Spleen (tissue), 11 donors: ENCODE data around the gene SUPV3L1. TPM values are rescaled to one million over a fixed set of nuclear protein-coding genes. Genes with fewer than 3 reads are reported as not detected.

ENCODE experiments used
- DNase-seq: peaks from one replicate; pipeline ENCODE4 v3.0.0-alpha.2; 2020
- H3K27ac ChIP-seq, 8 donors: fragments of 200-600 bp; sonication (generic) in 7 of 8; 1 replicate in 4 of 8; 2 replicates in 4 of 8; pipeline versions ENCODE4 v1.5.0 to v1.8.0; 2016 to 2021; ENCODE audit warnings: inconsistent platforms in 4 of 8, mild to moderate bottlenecking in 4 of 8, moderate library complexity in 1 of 8
- H3K27me3 ChIP-seq, 7 donors: fragments of 200-600 bp; sonication (generic) in 6 of 7; replicated peaks in 1 of 7; 1 replicate in 4 of 7; 2 replicates in 3 of 7; pipeline versions ENCODE4 v1.5.0 to v1.8.0; 2016 to 2021; ENCODE audit warnings: inconsistent platforms in 3 of 7, mild to moderate bottlenecking in 1 of 7
- H3K36me3 ChIP-seq, 6 donors: fragments of 200-600 bp; sonication (generic) in 5 of 6; 1 replicate in 4 of 6; 2 replicates in 2 of 6; pipeline versions ENCODE4 v1.5.0 to v1.8.0; 2016 to 2021; ENCODE audit warnings: inconsistent platforms in 2 of 6
- H3K4me1 ChIP-seq, 6 donors: fragments of 200-600 bp; sonication (generic) in 5 of 6; 1 replicate in 3 of 6; 2 replicates in 3 of 6; pipeline versions ENCODE4 v1.5.0 to v1.8.0; 2016 to 2021; ENCODE audit warnings: inconsistent platforms in 3 of 6
- H3K4me3 ChIP-seq, 8 donors: fragments of 200-600 bp; sonication (generic) in 7 of 8; 1 replicate in 4 of 8; 2 replicates in 4 of 8; pipeline versions ENCODE4 v1.5.0 to v1.8.0; 2016 to 2021; ENCODE audit warnings: inconsistent platforms in 4 of 8, mild to moderate bottlenecking in 4 of 8, moderate library complexity in 2 of 8
- H3K9me3 ChIP-seq, 8 donors: fragments of 200-600 bp; sonication (generic) in 7 of 8; 1 replicate in 4 of 8; 2 replicates in 4 of 8; pipeline versions ENCODE4 v1.5.0 to v1.8.0; 2016 to 2021; ENCODE audit warnings: inconsistent platforms in 4 of 8
- CTCF ChIP-seq, 11 experiments: fragments of 200-600 bp in 7 of 11; fragments of 450-650 bp in 4 of 11; sonication (generic) in 4 of 11; IDR thresholded peaks in 8 of 11; conservative IDR thresholded peaks in 3 of 11; 1 replicate in 7 of 11; 2 replicates in 4 of 11; pipeline versions ENCODE4 v1.4.0 to v1.8.0; 2016 to 2021; ENCODE audit warnings: antibody characterized with exemption in 11 of 11, inconsistent platforms in 4 of 11, mild to moderate bottlenecking in 1 of 11
- POLR2A ChIP-seq, 3 donors: fragments of 450-650 bp; IDR thresholded peaks; one replicate each; pipeline ENCODE4 v1.5.1; 2017; ENCODE audit warnings: antibody characterized with exemption in 3 of 3, mild to moderate bottlenecking in 1 of 3
- POLR2AphosphoS5 ChIP-seq, 3 donors: sonication (generic); formaldehyde crosslinking; IDR thresholded peaks; one replicate each; pipeline ENCODE4 v1.5.1; 2017; ENCODE audit warnings: antibody characterized with exemption in 3 of 3
- WGBS, 5 donors: extraction: QIAGEN DNeasy Blood & Tissue Kit in 3 of 5; methylation state at CpG; one replicate each; pipeline versions ENCODE4 v1.1.5 to v1.1.7; 2013 to 2018; 5-methylcytosine and 5-hydroxymethylcytosine counted together
- intact Hi-C: fragments of 100-400 bp; cut with DNase I; formaldehyde crosslinking; loops from one replicate; pipeline ENCODE4 v1.15.0; 2023; ENCODE audit warnings: low total_unique reads
- polyA plus RNA-seq, 3 donors: library from polyadenylated mRNA; stranded (reverse); fragments of 200-250 nt; gene quantifications; one replicate each; pipeline ENCODE4 v1.2.1, GENCODE V29; 2013
- total RNA-seq, 7 donors: library from RNA; depleted of rRNA in 3 of 7; stranded (reverse); fragments of >200 nt in 3 of 7; fragmentation: NEBNext Ultra II Directional in 4 of 7; extraction: Animal tissue kit (Norgen Biotek cat#: 25700) in 4 of 7; gene quantifications; one replicate each; pipeline versions ENCODE4 v1.1.0 to v1.2.1, GENCODE V29; 2016 to 2021
- donor health status: healthy with polysubstance abuse.
- donor health status: DM: no; HTN: no; CAD: no; lungs with moderate emphysema.
- donor health status: DM: no; HTN: no; CAD: no.
- donor health status: Bipolar disorder and iron deficiency.
- donor health status: healthy.
- donor health status: DM: no; HTN: no; CAD: no.
- donor health status: DM: yes; HTN: yes; CAD: no.

SUPV3L1 gene
- total and polyA plus RNA-seq, 10 donors, result 24.2 to 95.6 (median 36.1) TPM

GRCh38 chr10:69234447-69234846 lies 54.4 kb downstream of the SUPV3L1 start:
- intact Hi-C loops, result no loop called here

GRCh38 chr10:69237528-69238159 lies 57.6 kb downstream of the SUPV3L1 start:
- TF ChIP-seq CTCF (IDR thresholded peaks at IDR 0.05 in 8 of 11, conservative IDR thresholded peaks at IDR 0.05 in 3 of 11) (peak; percentile 83 to 97 (median 93)), POLR2A (IDR thresholded peaks at IDR 0.05) (no peak), POLR2AphosphoS5 (IDR thresholded peaks at IDR 0.05) (peak in 2 of 3 donors; percentile 57 to 58)
- H3K36me3 ChIP-seq, result no peaks in the 10 kb centered on the region
- 21 to 30% (median 22%) methylated on average over 17 of the region's 17 CpGs for WGBS, 5 donors
- peaks cover 0 to 25% (median 12%) of the 10 kb centered on the region in 6 donors for H3K4me1 ChIP-seq
- peak; percentile 96 for DNase-seq
- H3K4me3 ChIP-seq, result no peak overlapping the region
- H3K27me3 ChIP-seq, result no peaks in the 10 kb centered on the region
- H3K9me3 ChIP-seq, result no peaks in the 10 kb centered on the region
- intact Hi-C loops, result no loop called here
- no peak overlapping the region for H3K27ac ChIP-seq

More at GRCh38 chr10:69234447-69234846, 54.4 kb downstream of the SUPV3L1 start:
- no peaks in the 10 kb centered on the region for H3K9me3 ChIP-seq
- H3K4me1 ChIP-seq, result peaks cover 5 to 28% (median 18%) of the 10 kb centered on the region in 6 donors
- WGBS, 5 donors, result 92 to 98% (median 95%) methylated on average over 3 of the region's 3 CpGs
- no peaks in the 10 kb centered on the region for H3K36me3 ChIP-seq
- no peak overlapping the region for H3K27ac ChIP-seq
- no peak for TF ChIP-seq POLR2A (IDR thresholded peaks at IDR 0.05)
- no peak for TF ChIP-seq CTCF (IDR thresholded peaks at IDR 0.05 in 8 of 11, conservative IDR thresholded peaks at IDR 0.05 in 3 of 11)
- no peak for TF ChIP-seq POLR2AphosphoS5 (IDR thresholded peaks at IDR 0.05)
- no peaks in the 10 kb centered on the region for H3K27me3 ChIP-seq
- peak; percentile 41 for DNase-seq
- H3K4me3 ChIP-seq, result no peak overlapping the region

- H3K4me1 ChIP-seq, result peaks cover 0 to 25% (median 12%) of the 10 kb centered on the region in 6 donors
- H3K36me3 ChIP-seq, result no peaks in the 10 kb centered on the region
- H3K9me3 ChIP-seq, result no peaks in the 10 kb centered on the region
- DNase-seq, result peak; percentile 55
- TF ChIP-seq POLR2A (IDR thresholded peaks at IDR 0.05) (no peak), POLR2AphosphoS5 (IDR thresholded peaks at IDR 0.05) (no peak), CTCF (IDR thresholded peaks at IDR 0.05 in 8 of 11, conservative IDR thresholded peaks at IDR 0.05 in 3 of 11) (no peak)
- no peak overlapping the region for H3K27ac ChIP-seq
- H3K4me3 ChIP-seq, result no peak overlapping the region
- intact Hi-C loops, result no loop called here
- H3K27me3 ChIP-seq, result no peaks in the 10 kb centered on the region
- 66 to 97% (median 88%) methylated on average over 5 of the region's 5 CpGs for WGBS, 5 donors
Measured at GRCh38 chr10:69239136-69239535, 59.1 kb downstream of the SUPV3L1 start.

- Histone ChIP-seq H3K27ac (no peak overlapping the region), H3K36me3 (no peaks in the 10 kb centered on the region), H3K4me1 (peaks cover 0 to 25% (median 12%) of the 10 kb centered on the region in 6 donors), H3K9me3 (no peaks in the 10 kb centered on the region), H3K27me3 (no peaks in the 10 kb centered on the region), H3K4me3 (no peak overlapping the region)
- TF ChIP-seq POLR2AphosphoS5 (IDR thresholded peaks at IDR 0.05), result no peak
- TF ChIP-seq CTCF (IDR thresholded peaks at IDR 0.05 in 8 of 11, conservative IDR thresholded peaks at IDR 0.05 in 3 of 11), result no peak
- TF ChIP-seq POLR2A (IDR thresholded peaks at IDR 0.05), result no peak
- peak; percentile 51 for DNase-seq
- intact Hi-C loops, result loop anchor here (2.0 kb wide), 1 partner anchor 153 kb away; no protein-coding TSS in a partner anchor
- 57 to 70% (median 65%) methylated on average over 6 of the region's 6 CpGs for WGBS, 5 donors
Measured at GRCh38 chr10:69239816-69240434, 59.9 kb downstream of the SUPV3L1 start.
